GM19025 (cell line): ENCODE data around the gene SFSWAP.
"Not testable (repeated sequence)": the region's sequence is repeated elsewhere in the genome, so short reads cannot be mapped to it uniquely, and the experiment has no call there.

Experiments
- ATAC-seq: cut with Tn5 transposase; IDR thresholded peaks from one replicate; pipeline ENCODE4 v1.9.1; 2021; ENCODE audit warnings: mild to moderate bottlenecking, low read depth, moderate library complexity; ENCODE audit not compliant: unreplicated experiment

The SFSWAP gene

GRCh38 chr12:131801254-131801866, 90.5 kb downstream of the SFSWAP start:
- ATAC-seq: no peak

- no peak for ATAC-seq
Observed at GRCh38 chr12:131803961-131804521, 93.2 kb downstream of the SFSWAP start.

- no peak for ATAC-seq
Observed at GRCh38 chr12:131805421-131805820, 94.5 kb downstream of the SFSWAP start.

DNA sequence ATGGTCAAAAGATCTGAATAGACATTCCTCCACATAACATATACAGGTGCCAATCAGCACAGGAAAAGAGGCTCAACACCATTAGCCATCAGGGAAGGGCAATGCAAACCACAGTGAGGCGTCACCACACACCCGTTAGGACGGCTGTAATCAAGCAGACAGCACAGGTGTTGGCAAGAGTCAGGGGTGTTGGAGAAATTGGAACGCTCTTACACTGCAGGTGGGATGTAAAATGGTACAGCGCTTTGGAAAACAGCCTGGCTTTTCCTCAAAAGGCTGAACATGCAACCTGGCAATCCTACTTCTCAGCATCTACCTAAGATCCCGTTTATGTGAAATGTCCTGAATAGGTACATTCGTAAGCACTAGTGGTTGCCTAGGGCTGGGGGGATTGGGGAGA, 95.8 kb downstream of the SFSWAP start:
- ATAC-seq: no peak

DNA sequence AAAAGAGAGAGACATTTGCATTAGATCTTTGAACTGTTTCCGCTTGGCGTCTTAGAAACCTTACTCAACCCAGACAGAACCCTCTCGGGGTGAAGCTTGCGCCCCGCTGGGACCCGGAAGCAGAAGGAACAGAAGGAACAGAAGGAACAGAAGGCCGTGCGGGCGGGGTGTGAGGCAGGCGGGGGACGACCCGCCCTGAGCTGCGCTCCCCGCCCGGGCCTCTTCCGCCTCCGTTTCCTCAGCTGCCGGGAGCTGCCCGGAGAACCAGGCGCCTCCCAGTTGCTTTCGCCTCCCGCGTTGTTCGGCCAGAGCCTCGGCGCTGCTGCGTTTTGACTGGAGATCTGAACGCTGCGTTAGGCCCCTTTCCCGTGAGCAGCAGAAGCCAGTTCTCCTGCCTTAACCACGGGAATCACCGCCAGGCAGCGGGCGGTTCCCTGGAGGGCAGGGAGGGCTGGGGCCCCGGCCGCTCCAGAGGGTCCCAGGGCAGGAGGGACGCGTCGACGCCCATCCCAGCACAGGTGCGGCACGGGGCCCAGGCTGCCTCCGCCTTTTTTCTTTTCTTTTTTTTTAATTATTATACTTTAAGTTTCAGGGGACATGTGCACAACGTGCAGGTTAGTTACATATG, 98.0 kb downstream of the SFSWAP start:
- peak; percentile 79 for ATAC-seq

DNA sequence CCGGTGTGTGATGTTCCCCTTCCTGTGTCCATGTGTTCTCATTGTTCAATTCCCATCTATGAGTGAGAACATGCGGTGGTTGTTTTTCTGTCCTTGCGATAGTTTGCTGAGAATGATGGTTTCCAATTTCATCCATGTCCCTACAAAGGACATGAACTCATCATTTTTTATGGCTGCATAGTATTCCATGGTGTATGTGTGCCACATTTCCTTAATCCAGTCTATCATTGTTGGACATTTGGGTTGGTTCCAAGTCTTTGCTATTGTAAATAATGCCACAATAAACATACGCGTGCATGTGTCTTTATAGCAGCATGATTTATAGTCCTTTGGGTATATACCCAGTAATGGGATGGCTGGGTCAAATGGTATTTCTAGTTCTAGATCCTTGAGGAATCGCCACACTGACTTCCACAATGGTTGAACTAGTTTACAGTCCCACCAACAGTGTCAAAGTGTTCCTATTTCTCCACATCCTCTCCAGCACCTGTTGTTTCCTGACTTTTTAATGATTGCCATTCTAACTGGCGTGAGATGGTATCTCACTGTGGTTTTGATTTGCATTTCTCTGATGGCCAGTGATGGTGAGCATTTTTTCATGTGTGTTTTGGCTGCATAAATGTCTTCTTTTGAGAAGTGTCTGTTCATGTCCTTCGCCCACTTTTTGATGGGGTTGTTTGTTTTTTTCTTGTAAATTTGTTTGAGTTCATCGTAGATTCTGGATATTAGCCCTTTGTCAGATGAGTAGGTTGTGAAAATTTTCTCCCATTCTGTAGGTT, 98.8 kb downstream of the SFSWAP start:
- ATAC-seq: not testable (repeated sequence)

- no peak for ATAC-seq
Observed at GRCh38 chr12:131810726-131811125, 99.8 kb downstream of the SFSWAP start.

- no peak for ATAC-seq
Observed at GRCh38 chr12:131815131-131815530, 104.2 kb downstream of the SFSWAP start.

DNA sequence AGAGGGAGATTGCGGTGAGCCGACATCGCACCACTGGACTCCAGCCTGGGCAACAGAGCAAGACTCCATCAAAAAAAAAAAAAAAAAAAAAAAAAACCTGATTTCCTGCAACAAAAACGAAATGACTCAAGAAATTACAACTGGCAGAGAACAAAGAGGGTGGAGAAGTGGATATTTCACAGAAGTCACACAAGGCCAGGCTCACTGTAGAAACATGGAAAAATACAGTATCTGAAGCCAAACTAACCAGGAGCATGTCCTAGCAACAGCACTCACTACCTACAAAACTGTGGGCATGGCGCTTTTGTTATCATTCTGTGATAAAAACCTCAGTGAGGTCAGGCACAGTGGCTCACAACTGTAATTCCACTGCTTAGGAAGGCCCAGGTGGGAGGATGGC, 105.6 kb downstream of the SFSWAP start:
- ATAC-seq: no peak

GRCh38 chr12:131817241-131817640, 106.4 kb downstream of the SFSWAP start:
- ATAC-seq: no peak

- ATAC-seq: no peak
Observed at GRCh38 chr12:131818821-131819585, 108.1 kb downstream of the SFSWAP start.

DNA sequence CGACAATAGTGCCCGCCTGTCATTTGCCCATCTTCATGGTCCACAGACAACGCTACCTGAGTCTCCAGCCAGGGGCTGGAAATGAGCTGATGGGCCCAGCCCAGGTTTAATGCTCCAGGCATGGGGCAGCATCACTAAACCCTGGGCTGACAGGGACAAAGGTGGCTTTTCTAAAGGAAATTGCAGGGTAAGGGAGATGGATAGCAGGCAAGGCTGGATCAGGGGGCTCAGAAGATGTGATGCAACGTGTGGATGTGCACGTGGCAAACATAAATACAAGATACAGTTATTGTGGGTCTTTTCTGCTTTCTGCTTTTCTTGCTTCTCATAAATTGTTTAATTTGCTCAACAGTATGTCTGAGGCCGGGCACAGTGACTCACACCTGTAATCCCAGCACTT, 113.6 kb downstream of the SFSWAP start:
- ATAC-seq: no peak

- no peak for ATAC-seq
Observed at GRCh38 chr12:131825146-131825892, 114.4 kb downstream of the SFSWAP start.

DNA sequence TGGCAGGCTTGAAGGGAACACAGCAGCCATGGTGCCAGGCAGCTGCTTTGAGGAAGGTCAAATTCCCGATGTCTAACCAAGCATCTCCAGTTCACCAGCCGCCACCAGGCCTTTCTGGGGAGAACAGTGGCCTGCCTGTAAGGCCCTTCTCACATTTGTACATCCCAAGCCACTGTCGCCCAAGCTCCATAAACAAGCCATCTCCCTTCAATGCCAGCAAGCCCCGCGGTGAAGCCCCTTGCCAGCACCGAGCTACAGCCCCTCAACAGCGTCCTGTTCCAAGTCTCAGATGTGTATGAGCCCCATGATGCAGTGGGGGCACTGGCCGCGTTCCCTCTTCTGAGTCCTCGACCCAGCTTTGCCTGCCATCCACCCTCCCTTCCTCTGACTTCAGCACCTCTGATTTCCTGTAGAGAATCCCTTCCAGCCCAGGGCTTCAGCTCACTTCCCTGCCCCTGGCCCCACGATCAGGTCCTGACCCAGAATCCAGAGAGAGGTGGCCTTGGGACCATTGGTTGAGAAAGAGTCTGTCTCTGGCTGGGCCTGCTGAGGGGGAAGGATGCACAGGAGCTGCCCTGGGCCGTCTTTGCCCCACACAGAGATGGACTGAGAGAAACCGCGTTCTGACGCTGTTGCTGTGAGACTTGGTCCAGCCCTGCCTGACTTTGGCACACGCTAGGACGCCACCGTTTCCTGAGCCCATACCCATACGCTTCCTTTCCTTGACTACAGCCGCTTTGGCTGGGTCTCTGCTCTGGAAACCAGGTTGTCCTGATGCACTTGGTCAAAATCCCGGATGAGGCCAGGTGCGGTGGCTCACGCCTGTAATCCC, 115.4 kb downstream of the SFSWAP start:
- no peak for ATAC-seq

- ATAC-seq: peak; percentile 53
Observed at GRCh38 chr12:131827961-131828534, 117.2 kb downstream of the SFSWAP start, which contains the start of gene MMP17. TSS of gene MMP17 (plus strand) at chr12:131828393. CDS start at chr12:131828495, 102 bp downstream.

DNA sequence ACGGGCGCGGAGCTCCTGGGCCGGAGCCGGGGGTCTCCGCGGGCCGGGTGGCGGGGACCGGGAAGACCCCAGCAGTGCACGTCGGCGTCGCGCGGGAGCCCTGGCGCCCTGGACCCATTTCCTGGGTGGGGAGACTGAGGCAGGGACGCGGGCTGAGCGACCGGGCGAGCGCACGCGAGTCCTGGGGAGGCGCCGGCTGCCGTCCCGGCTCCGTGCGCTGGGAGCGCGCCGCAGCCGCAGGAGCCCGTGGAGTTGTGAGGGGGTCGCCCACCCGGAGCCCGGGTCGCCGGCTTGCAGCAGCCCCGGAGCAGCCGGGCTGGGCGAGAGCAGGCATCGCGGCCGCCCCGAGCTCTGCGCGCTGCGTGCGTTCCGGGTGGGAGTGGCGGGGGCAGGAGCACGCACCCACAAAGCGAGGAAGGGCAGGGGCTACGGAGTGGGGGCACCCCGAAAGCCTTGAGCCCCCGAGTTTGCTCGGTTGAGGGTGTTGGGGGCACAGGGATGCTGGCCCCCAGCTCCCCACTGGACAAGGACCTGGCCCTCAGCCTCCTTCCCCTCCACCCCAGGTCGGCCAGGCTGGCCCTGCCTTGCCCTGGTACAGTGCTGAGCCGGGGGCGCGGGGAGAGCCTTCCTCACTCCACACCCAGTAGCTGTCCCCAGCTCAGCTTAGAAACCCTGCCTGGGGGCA, 117.9 kb downstream of the SFSWAP start:
- ATAC-seq: peak; percentile 3

DNA sequence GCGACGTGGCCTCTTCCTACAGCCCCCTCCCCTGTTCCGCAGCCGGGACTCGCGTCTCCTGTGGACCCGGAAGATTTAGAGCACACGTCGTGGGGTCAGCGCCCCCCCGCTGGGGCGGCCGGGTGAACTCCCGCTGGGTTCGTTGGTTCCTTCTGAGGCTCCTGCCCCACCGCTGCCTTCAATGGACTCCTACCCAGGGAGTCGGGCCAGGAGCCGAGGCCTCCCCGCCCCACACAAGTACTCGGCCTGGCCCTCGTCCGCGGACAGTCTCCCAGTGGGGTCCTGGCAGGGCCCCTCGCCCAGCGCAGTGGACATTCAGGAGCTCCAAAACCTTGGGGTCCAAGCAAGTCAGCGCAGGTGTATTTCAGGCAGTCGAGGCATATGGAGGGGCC, 118.5 kb downstream of the SFSWAP start:
- no peak for ATAC-seq

DNA sequence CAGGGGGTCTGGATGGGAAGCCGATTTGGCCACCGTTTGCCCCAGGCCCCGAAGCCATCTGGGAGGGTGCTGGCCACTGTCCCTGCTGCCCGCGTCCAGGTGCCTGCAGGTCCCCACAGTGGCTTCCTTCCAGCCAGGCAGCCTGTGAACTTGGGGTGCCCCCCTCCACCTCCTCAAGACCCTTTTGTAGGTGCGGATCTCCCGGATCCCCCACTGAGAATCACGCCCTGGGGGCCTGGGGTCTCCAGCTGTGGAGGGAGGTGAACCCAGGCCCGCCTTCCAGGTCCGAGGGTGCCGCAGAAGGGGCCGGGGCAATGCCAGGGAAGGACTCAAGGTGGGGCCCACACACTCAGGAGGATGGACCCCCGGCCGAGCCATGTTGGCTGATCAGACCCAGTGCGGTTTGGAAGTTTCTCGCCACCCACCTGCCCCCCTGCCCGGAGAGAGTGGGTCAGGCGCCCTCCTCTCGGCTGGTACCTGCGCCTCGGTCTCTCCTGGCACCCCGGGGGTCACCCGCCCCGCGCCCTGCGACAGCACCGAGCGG, 119.0 kb downstream of the SFSWAP start:
- no peak for ATAC-seq
